ENCODE results near the gene GPNMB.

DNA sequence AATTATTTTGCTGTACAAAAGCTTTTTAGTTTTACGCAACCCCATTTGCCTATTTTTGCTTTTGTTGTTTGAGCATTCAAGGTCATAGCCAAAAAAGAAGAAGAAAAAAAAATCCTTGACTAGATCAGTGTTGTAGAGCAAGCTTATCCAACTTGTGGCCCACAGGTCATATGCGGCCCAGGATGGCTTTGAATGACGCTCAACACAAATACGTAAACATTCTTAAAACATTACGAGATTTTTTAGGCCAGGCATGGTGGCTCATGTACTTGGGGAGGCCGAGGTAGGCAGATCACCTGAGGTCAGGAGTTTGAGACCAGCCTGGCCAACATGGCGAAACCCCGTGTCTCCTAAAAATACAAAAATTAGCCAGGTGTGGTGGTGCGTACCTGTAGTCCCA is 44.4 kb downstream of the GPNMB start:
- no peak for TF ChIP-seq POLR2A (IDR thresholded peaks at IDR 0.05)
- TF ChIP-seq, protein P1, sequence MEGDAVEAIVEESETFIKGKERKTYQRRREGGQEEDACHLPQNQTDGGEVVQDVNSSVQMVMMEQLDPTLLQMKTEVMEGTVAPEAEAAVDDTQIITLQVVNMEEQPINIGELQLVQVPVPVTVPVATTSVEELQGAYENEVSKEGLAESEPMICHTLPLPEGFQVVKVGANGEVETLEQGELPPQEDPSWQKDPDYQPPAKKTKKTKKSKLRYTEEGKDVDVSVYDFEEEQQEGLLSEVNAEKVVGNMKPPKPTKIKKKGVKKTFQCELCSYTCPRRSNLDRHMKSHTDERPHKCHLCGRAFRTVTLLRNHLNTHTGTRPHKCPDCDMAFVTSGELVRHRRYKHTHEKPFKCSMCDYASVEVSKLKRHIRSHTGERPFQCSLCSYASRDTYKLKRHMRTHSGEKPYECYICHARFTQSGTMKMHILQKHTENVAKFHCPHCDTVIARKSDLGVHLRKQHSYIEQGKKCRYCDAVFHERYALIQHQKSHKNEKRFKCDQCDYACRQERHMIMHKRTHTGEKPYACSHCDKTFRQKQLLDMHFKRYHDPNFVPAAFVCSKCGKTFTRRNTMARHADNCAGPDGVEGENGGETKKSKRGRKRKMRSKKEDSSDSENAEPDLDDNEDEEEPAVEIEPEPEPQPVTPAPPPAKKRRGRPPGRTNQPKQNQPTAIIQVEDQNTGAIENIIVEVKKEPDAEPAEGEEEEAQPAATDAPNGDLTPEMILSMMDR (IDR thresholded peaks at IDR 0.05), result no peak

Data from heart left ventricle (tissue), 13 donors.